Hepatocyte (in vitro differentiated cells): Measurements from ENCODE around the gene MARF1. TPM values are rescaled to one million over a fixed set of nuclear protein-coding genes. Genes with fewer than 3 reads are reported as not detected.

ENCODE experiments used
- DNase-seq: peaks from one replicate; pipeline ENCODE4 v3.0.0-alpha.2; 2016; ENCODE audit warnings: low spot score
- H2AFZ ChIP-seq: fragments of 200-600 bp; sonication (generic); 2 replicates; pipeline ENCODE4 v1.6.0; 2016; ENCODE audit warnings: antibody characterized with exemption, mild to moderate bottlenecking
- H3K27ac ChIP-seq: fragments of 200-600 bp; sonication (generic); 2 replicates; pipeline ENCODE4 v1.5.1; 2016; ENCODE audit warnings: mild to moderate bottlenecking
- H3K27me3 ChIP-seq: fragments of 200-600 bp; sonication (generic); 2 replicates; pipeline ENCODE4 v1.6.1; 2016
- H3K36me3 ChIP-seq: fragments of 200-600 bp; sonication (generic); replicated peaks from 2 replicates; pipeline ENCODE4 v1.5.1; 2016; ENCODE audit warnings: low read depth; ENCODE audit not compliant: insufficient read depth
- H3K4me1 ChIP-seq: fragments of 200-600 bp; sonication (generic); 2 replicates; pipeline ENCODE4 v1.5.1; 2016; ENCODE audit warnings: mild to moderate bottlenecking, moderate library complexity; ENCODE audit not compliant: insufficient read depth
- H3K4me2 ChIP-seq: fragments of 200-600 bp; sonication (generic); 2 replicates; pipeline ENCODE4 v1.6.0; 2016
- H3K4me3 ChIP-seq: fragments of 200-600 bp; sonication (generic); 2 replicates; pipeline ENCODE4 v1.5.1; 2016; ENCODE audit warnings: mild to moderate bottlenecking
- H3K79me2 ChIP-seq: fragments of 200-600 bp; sonication (generic); 2 replicates; pipeline ENCODE4 v1.6.0; 2017; ENCODE audit warnings: mild to moderate bottlenecking
- H3K9me2 ChIP-seq: fragments of 200-600 bp; sonication (generic); replicated peaks from 2 replicates; pipeline ENCODE4 v1.6.0; 2017; ENCODE audit warnings: mild to moderate bottlenecking; ENCODE audit not compliant: insufficient read depth
- H3K9me3 ChIP-seq: fragments of 200-600 bp; sonication (generic); 2 replicates; pipeline ENCODE4 v1.5.1; 2016; ENCODE audit warnings: low read depth, mild to moderate bottlenecking
- H4K20me1 ChIP-seq: fragments of 200-600 bp; sonication (generic); 2 replicates; pipeline ENCODE4 v1.6.0; 2016; ENCODE audit warnings: mild to moderate bottlenecking; ENCODE audit not compliant: insufficient read depth, poor library complexity, severe bottlenecking
- CTCF ChIP-seq: fragments of 200-600 bp; sonication (generic); IDR thresholded peaks from 2 replicates; pipeline ENCODE4 v1.5.1; 2016; ENCODE audit warnings: antibody characterized with exemption, mild to moderate bottlenecking; ENCODE audit not compliant: poor library complexity
- EZH2 ChIP-seq: fragments of 200-600 bp; sonication (generic); IDR thresholded peaks from 2 replicates; pipeline ENCODE4 v1.6.1; 2016; ENCODE audit warnings: antibody characterized with exemption, mild to moderate bottlenecking, borderline replicate concordance
- EZH2phosphoT487 ChIP-seq: fragments of 200-600 bp; sonication (generic); IDR thresholded peaks from one replicate; pipeline ENCODE4 v1.6.1; 2018; ENCODE audit warnings: antibody characterized with exemption, mild to moderate bottlenecking, low read depth, moderate library complexity; ENCODE audit not compliant: unreplicated experiment, severe bottlenecking
- WGBS: methylation state at CpG from one replicate; pipeline ENCODE4 v1.1.6; 2016; ENCODE audit warnings: low lambda C conversion rate; ENCODE audit errors: missing lambda C conversion rate; 5-methylcytosine and 5-hydroxymethylcytosine counted together
- polyA plus RNA-seq: library from polyadenylated mRNA; unstranded; fragments of >200 nt; fragmentation: Nextera tagmentation; extraction: Ambion mirVana; gene quantifications from 2 replicates; pipeline ENCODE4 v1.2.1, GENCODE V29; 2016
- total RNA-seq: library from RNA; depleted of rRNA; stranded (reverse); fragments of >200 nt; gene quantifications from 2 replicates; pipeline ENCODE4 v1.2.3, GENCODE V29; 2014

The MARF1 gene
- total and polyA plus RNA-seq, 2 experiments from 2014 or later: 7.0 to 15.5 TPM

GRCh38 chr16:15557258-15557657, 85.7 kb downstream of the MARF1 start:
- Histone ChIP-seq H3K36me3 (no peaks in the 10 kb centered on the region), H3K27me3 (no peaks in the 10 kb centered on the region), H3K9me2 (no peaks in the 10 kb centered on the region), H3K4me1 (no peaks in the 10 kb centered on the region), H4K20me1 (no peaks in the 10 kb centered on the region), H3K4me2 (no peak overlapping the region), H3K79me2 (no peaks in the 10 kb centered on the region), H3K9me3 (no peaks in the 10 kb centered on the region), H3K4me3 (no peak overlapping the region), H2AFZ (no peak overlapping the region), H3K27ac (no peak overlapping the region)
- TF ChIP-seq EZH2phosphoT487: no peak
- no peak for TF ChIP-seq EZH2
- no peak for TF ChIP-seq CTCF
- no peak for DNase-seq
- 74% methylated on average over 6 of the region's 6 CpGs for WGBS

- Histone ChIP-seq H3K9me3 (no peaks in the 10 kb centered on the region), H3K79me2 (no peaks in the 10 kb centered on the region), H3K4me3 (no peak overlapping the region), H3K4me1 (no peaks in the 10 kb centered on the region), H3K27me3 (no peaks in the 10 kb centered on the region), H2AFZ (no peak overlapping the region), H3K27ac (no peak overlapping the region), H3K4me2 (no peak overlapping the region), H4K20me1 (no peaks in the 10 kb centered on the region), H3K9me2 (no peaks in the 10 kb centered on the region), H3K36me3 (no peaks in the 10 kb centered on the region)
- DNase-seq: no peak
- WGBS: 93% methylated on average over 5 of the region's 5 CpGs
- TF ChIP-seq EZH2 (no peak), CTCF (no peak), EZH2phosphoT487 (no peak)
Observed at GRCh38 chr16:15556130-15556529, 86.8 kb downstream of the MARF1 start.

DNA sequence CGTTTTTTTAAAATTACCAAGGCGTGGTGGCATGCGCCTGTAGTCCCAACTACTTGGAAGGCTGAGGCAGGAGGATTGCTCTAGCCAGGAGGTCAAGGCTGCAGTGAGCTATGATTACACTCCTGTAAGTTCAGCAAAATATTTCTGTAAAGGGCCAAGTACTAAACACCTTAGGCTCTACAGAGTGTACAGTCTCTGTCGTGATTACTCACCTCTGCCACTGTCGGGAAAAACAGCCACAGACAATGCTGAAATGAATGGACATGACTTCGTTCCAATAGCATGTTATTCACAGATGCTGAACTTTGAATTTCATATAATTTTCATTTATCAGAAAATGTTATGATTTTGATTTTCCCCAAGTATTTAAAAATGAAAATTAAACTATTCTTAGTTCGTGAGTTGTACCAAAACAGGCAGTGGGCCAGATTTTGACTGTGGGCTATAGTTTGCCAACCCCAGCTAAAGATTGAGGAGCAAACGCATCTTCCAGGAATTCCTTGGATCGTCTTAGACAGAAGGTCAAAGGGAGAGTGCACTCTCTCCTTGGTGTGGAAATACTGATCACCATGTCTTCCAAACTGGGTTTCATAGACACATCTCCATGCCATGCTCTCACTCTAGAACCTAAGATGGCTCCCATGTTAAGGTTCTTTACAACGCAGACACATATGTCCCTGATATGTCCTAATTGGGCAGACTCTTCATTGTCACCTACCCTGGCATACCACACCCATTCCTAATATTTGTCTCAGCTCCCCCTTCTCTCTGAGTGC, 89.5 kb downstream of the MARF1 start:
- TF ChIP-seq EZH2 (no peak), EZH2phosphoT487 (no peak), CTCF (no peak)
- H3K9me3 ChIP-seq: no peaks in the 10 kb centered on the region

More for the DNA sequence above, 89.5 kb downstream of the MARF1 start:
- Histone ChIP-seq H3K4me3 (no peak overlapping the region), H3K36me3 (no peaks in the 10 kb centered on the region), H4K20me1 (no peaks in the 10 kb centered on the region), H3K9me2 (no peaks in the 10 kb centered on the region), H3K4me1 (no peaks in the 10 kb centered on the region), H3K4me2 (no peak overlapping the region), H3K27ac (no peak overlapping the region), H3K79me2 (no peaks in the 10 kb centered on the region), H2AFZ (no peak overlapping the region), H3K27me3 (no peaks in the 10 kb centered on the region)
- WGBS: 88% methylated on average over 10 of the region's 10 CpGs
- no peak for DNase-seq
